GM12878 (cell line): ENCODE results near the gene BPTF. TPM values are rescaled to one million over a fixed set of nuclear protein-coding genes. Genes with fewer than 3 reads are reported as not detected.

ENCODE experiments used
- ATAC-seq: fragments of 200-7000 bp; cut with Tn5 transposase; 3 replicates; pipeline ENCODE4 v1.9.1; 2020; ENCODE audit warnings: mild to moderate bottlenecking, moderate library complexity
- BruUV-seq: library from RNA; stranded (reverse); fragments of 400-500 nt; replicated peaks from 2 replicates; lab custom pipeline; 2021; lab: Mats Ljungman, UMichigan
- CTCF ChIA-PET: fragments of 300-600 bp; sonication (Branson Sonifier 250); formaldehyde crosslinking; extraction: SDS; loops from one replicate; lab custom pipeline; 2021; ENCODE audit warnings: inconsistent platforms; lab: Yijun Ruan, JAX
- POLR2A ChIA-PET: fragments of 350-600 bp; formaldehyde crosslinking; extraction: SDS; loops from one replicate; lab custom pipeline; 2021; ENCODE audit warnings: inconsistent platforms; lab: Charles Lee
- RAD21 ChIA-PET: fragments of 300-600 bp; sonication (Branson Sonifier 250); formaldehyde crosslinking; loops from one replicate; lab custom pipeline; 2023; ENCODE audit warnings: antibody characterized with exemption; ENCODE audit not compliant: unreplicated experiment; lab: Charles Lee
- SMC1A ChIA-PET: fragments of 300-600 bp; sonication (Branson Sonifier 250); formaldehyde crosslinking; loops from one replicate; lab custom pipeline; 2023; ENCODE audit not compliant: unreplicated experiment, uncharacterized antibody; lab: Charles Lee
- DNase-seq: peaks from one replicate; pipeline ENCODE4 v3.0.0-alpha.2; 2011; ENCODE audit warnings: low read depth, low spot score
- FAIRE-seq: peaks from 3 replicates; lab custom pipeline; 2011; peaks lifted over from hg19 to GRCh38; lab: Jason Lieb, UNC
- H2AFZ ChIP-seq: 2 replicates; pipeline ENCODE4 v1.6.0; 2011; ENCODE audit warnings: low read depth, low read length, control low read depth; ENCODE audit not compliant: control insufficient read depth
- H3K27ac ChIP-seq: 2 replicates; pipeline ENCODE4 v1.5.1; 2011; ENCODE audit warnings: control low read depth; ENCODE audit not compliant: control insufficient read depth, insufficient read depth
- H3K27me3 ChIP-seq, 2 experiments: replicated peaks in 1 of 2; 2 replicates each; pipeline versions ENCODE4 v1.6.0 to v1.6.1; 2011; ENCODE audit warnings: low read length in 1 of 2; ENCODE audit not compliant: control insufficient read depth in 2 of 2, insufficient read depth in 2 of 2
- H3K36me3 ChIP-seq, 2 experiments: 2 replicates each; pipeline ENCODE4 v1.5.1; 2011; ENCODE audit warnings: low read length in 1 of 2; ENCODE audit not compliant: control insufficient read depth in 2 of 2, insufficient read depth in 2 of 2
- H3K4me1 ChIP-seq: 2 replicates; pipeline ENCODE4 v1.6.1; 2011; ENCODE audit warnings: mild to moderate bottlenecking, low read length, moderate library complexity, mixed read lengths; ENCODE audit not compliant: control insufficient read depth, insufficient read depth
- H3K4me2 ChIP-seq: 2 replicates; pipeline ENCODE4 v1.6.0; 2011; ENCODE audit warnings: control low read depth; ENCODE audit not compliant: control insufficient read depth, insufficient read depth
- H3K4me3 ChIP-seq: fragments of 200-600 bp; sonication (generic); 2 replicates; pipeline ENCODE4 v1.5.1; 2016
- H3K79me2 ChIP-seq: 2 replicates; pipeline ENCODE4 v1.6.0; 2011; ENCODE audit warnings: low read length; ENCODE audit not compliant: control insufficient read depth, insufficient read depth
- H3K9ac ChIP-seq: 2 replicates; pipeline ENCODE4 v1.8.0; 2011; ENCODE audit warnings: low read length, control low read depth, mixed read lengths; ENCODE audit not compliant: control insufficient read depth, insufficient read depth
- H3K9me3 ChIP-seq: replicated peaks from 3 replicates; pipeline ENCODE4 v1.5.1; 2011; ENCODE audit warnings: mild to moderate bottlenecking, low read length; ENCODE audit not compliant: control insufficient read depth, insufficient read depth
- H4K20me1 ChIP-seq: 2 replicates; pipeline ENCODE4 v1.6.0; 2011; ENCODE audit not compliant: control insufficient read depth, insufficient read depth
- POU2F2 ChIP-seq: IDR thresholded peaks from 3 replicates; pipeline ENCODE4 v1.6.1; 2011; ENCODE audit warnings: low read depth, mild to moderate bottlenecking, low read length, borderline replicate concordance
- RCOR1 ChIP-seq: conservative IDR thresholded peaks from 2 replicates; pipeline ENCODE4 v1.6.1; 2012; ENCODE audit warnings: low read depth, low read length, improper control_type of control experiment
- WGBS: methylation state at CpG from one replicate; pipeline ENCODE4 v1.1.6; 2016; ENCODE audit warnings: low lambda C conversion rate; ENCODE audit not compliant: insufficient replicate concordance, insufficient coverage; ENCODE audit errors: missing lambda C conversion rate; 5-methylcytosine and 5-hydroxymethylcytosine counted together
- in situ Hi-C: fragments of 300-500 bp; cut with MboI; formaldehyde crosslinking; loops from 9 replicates; pipeline ENCODE4 v1.14.3; 2018; ENCODE audit warnings: mixed read lengths
- intact Hi-C: fragments of 100-400 bp; cut with micrococcal nuclease; formaldehyde crosslinking; loops from one replicate; pipeline ENCODE4 v1.14.2; 2022; ENCODE audit not compliant: unreplicated experiment
- polyA plus RNA-seq, 11 experiments: library from polyadenylated mRNA; depleted of rRNA in 4 of 11; unstranded in 6 of 11; stranded (reverse) in 5 of 11; fragments of >200 nt; fragmentation: Nextera tagmentation in 4 of 11; fragmentation: Illumina TruSeq in 1 of 11; extraction: Ambion mirVana in 4 of 11; extraction: Trizol in 1 of 11; gene quantifications; 1 replicate in 1 of 11; 2 replicates in 10 of 11; pipeline versions ENCODE4 v1.2.1 to v1.2.3, GENCODE V29; 2011 to 2016; ENCODE audit warnings: inconsistent platforms in 2 of 11, missing spikeins in 2 of 11, low read depth in 1 of 11
- total RNA-seq, 4 experiments: library from RNA; depleted of rRNA in 3 of 4; stranded (reverse); fragments of >200 nt in 3 of 4; fragmentation: Illumina TruSeq in 1 of 4; extraction: Trizol in 1 of 4; gene quantifications; 2 replicates each; pipeline versions ENCODE4 v1.2.1 to v1.2.3, GENCODE V29; 2013 to 2021
- TF ChIP-seq, protein P1 (sequence below): fragments of 450-650 bp; IDR thresholded peaks from 2 replicates; pipeline ENCODE4 v1.6.1; 2016; ENCODE audit warnings: mild to moderate bottlenecking, moderate library complexity, borderline replicate concordance
- TF ChIP-seq, protein P2 (sequence below): fragments of 450-650 bp; IDR thresholded peaks from 2 replicates; pipeline ENCODE4 v1.6.1; 2018; ENCODE audit warnings: borderline replicate concordance, mild to moderate bottlenecking; ENCODE audit not compliant: partially characterized antibody

The BPTF gene
- total and polyA plus RNA-seq, 10 of the 15 experiments (the other 5 are each of a cell fraction or from before 2014, with no cell fraction given): 19.4 to 78.3 (median 44.8) TPM

- SMC1A ChIA-PET: interaction anchor here (0.8 to 2.3 kb wide), 4 partner anchors 9 to 33 kb away, joined by 3 to 7 read pairs (median 4); no protein-coding TSS in a partner anchor
- CTCF ChIA-PET: interaction anchor here (0.6 to 1.3 kb wide), 3 partner anchors 9 to 18 kb away, joined by 3 to 4 read pairs (median 3); no protein-coding TSS in a partner anchor
- no peak for ATAC-seq
- Histone ChIP-seq H3K4me3 (no peak overlapping the region), H2AFZ (no peak overlapping the region), H4K20me1 (no peaks in the 10 kb centered on the region), H3K27me3 (no peaks in the 10 kb centered on the region), H3K79me2 (peaks cover 81% of the 10 kb centered on the region), H3K4me2 (no peak overlapping the region), H3K36me3 (no peaks in the 10 kb centered on the region), H3K4me1 (peaks cover 11% of the 10 kb centered on the region), H3K9ac (no peak overlapping the region; the same call in 1 of the 2 replicates), H3K27ac (no peak overlapping the region), H3K9me3 (no peaks in the 10 kb centered on the region)
- DNase-seq: no peak
- RAD21 ChIA-PET: no interaction called here
- in situ Hi-C loops (no loop called here), intact Hi-C loops (no loop called here)
- 98% methylated on average over 2 of the region's 2 CpGs for WGBS
- POLR2A ChIA-PET: interaction anchor here (0.6 to 1.0 kb wide), 2 partner anchors 110 to 122 kb away, joined by 3 read pairs; no protein-coding TSS in a partner anchor
- no TSS peak for BruUV-seq
- no peak for FAIRE-seq
- TF ChIP-seq POU2F2 (no peak), RCOR1 (no peak)
- TF ChIP-seq, protein P1, sequence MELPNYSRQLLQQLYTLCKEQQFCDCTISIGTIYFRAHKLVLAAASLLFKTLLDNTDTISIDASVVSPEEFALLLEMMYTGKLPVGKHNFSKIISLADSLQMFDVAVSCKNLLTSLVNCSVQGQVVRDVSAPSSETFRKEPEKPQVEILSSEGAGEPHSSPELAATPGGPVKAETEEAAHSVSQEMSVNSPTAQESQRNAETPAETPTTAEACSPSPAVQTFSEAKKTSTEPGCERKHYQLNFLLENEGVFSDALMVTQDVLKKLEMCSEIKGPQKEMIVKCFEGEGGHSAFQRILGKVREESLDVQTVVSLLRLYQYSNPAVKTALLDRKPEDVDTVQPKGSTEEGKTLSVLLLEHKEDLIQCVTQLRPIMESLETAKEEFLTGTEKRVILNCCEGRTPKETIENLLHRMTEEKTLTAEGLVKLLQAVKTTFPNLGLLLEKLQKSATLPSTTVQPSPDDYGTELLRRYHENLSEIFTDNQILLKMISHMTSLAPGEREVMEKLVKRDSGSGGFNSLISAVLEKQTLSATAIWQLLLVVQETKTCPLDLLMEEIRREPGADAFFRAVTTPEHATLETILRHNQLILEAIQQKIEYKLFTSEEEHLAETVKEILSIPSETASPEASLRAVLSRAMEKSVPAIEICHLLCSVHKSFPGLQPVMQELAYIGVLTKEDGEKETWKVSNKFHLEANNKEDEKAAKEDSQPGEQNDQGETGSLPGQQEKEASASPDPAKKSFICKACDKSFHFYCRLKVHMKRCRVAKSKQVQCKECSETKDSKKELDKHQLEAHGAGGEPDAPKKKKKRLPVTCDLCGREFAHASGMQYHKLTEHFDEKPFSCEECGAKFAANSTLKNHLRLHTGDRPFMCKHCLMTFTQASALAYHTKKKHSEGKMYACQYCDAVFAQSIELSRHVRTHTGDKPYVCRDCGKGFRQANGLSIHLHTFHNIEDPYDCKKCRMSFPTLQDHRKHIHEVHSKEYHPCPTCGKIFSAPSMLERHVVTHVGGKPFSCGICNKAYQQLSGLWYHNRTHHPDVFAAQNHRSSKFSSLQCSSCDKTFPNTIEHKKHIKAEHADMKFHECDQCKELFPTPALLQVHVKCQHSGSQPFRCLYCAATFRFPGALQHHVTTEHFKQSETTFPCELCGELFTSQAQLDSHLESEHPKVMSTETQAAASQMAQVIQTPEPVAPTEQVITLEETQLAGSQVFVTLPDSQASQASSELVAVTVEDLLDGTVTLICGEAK: peak; percentile 88
- TF ChIP-seq, protein P2, sequence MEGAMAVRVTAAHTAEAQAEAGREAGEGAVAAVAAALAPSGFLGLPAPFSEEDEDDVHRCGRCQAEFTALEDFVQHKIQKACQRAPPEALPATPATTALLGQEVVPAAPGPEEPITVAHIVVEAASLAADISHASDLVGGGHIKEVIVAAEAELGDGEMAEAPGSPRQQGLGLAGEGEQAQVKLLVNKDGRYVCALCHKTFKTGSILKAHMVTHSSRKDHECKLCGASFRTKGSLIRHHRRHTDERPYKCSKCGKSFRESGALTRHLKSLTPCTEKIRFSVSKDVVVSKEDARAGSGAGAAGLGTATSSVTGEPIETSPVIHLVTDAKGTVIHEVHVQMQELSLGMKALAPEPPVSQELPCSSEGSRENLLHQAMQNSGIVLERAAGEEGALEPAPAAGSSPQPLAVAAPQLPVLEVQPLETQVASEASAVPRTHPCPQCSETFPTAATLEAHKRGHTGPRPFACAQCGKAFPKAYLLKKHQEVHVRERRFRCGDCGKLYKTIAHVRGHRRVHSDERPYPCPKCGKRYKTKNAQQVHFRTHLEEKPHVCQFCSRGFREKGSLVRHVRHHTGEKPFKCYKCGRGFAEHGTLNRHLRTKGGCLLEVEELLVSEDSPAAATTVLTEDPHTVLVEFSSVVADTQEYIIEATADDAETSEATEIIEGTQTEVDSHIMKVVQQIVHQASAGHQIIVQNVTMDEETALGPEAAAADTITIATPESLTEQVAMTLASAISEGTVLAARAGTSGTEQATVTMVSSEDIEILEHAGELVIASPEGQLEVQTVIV: no peak
Measured at GRCh38 chr17:67837965-67838364, 12.7 kb downstream of the BPTF start.
